HPDE6-E6E7 (cell line): ENCODE measurements around the gene CCL16.
"Not testable (repeated sequence)": the region's sequence is repeated elsewhere in the genome, so short reads cannot be mapped to it uniquely, and the experiment has no call there.

Experiments
- DNase-seq: peaks from one replicate; pipeline ENCODE4 v3.0.0; 2011; ENCODE audit warnings: missing footprints; ENCODE audit errors: extremely low spot score

CCL16 gene

DNA sequence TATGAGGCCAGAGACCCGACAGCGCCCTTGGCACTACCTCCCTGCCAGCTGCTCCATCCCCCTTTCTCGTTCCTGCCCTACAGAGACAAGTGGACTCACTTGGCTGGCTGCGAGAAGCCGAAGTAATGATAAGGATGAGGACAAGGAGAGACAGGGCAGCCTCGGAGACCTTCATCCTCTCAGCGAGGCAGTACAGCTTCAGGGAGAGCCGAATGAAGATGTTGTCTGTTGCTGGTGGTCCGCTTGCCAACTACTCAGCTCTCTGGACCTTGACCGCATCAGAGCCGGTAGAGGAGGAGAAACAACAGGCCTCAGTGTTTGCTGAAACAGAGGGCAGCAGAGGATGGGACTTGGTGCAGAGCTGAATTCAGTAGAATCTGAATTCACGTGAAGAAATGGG lies at the start of gene CCL16:
CCL16 (minus strand) TSS at position 252 of the 400 bp plus-strand sequence; CDS start at position 175, 77 bp downstream.
- DNase-seq: no peak

DNA sequence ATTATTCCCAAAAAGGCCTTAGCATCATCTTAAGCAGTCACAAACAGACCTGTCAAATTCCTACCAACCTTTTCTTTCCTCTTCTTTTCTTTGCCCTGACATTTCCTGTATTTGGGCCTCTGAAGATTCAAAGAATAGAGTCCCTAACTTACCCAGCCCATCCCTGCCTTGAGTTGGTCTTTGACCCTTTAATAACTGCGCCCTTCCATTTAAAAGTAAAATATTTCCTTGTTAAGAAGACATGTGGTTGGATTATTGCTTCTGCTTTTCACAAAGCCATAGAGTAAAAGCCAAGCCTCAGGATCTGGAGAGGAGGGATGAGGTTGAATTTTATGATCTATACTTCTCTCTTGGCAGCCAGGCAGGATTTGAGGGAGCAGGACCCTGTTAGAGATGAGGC lies 49.7 kb upstream of the CCL16 start:
- no peak for DNase-seq

- DNase-seq: no peak
Observed at GRCh38 chr17:36027761-36028160, 46.5 kb upstream of the CCL16 start.

DNA sequence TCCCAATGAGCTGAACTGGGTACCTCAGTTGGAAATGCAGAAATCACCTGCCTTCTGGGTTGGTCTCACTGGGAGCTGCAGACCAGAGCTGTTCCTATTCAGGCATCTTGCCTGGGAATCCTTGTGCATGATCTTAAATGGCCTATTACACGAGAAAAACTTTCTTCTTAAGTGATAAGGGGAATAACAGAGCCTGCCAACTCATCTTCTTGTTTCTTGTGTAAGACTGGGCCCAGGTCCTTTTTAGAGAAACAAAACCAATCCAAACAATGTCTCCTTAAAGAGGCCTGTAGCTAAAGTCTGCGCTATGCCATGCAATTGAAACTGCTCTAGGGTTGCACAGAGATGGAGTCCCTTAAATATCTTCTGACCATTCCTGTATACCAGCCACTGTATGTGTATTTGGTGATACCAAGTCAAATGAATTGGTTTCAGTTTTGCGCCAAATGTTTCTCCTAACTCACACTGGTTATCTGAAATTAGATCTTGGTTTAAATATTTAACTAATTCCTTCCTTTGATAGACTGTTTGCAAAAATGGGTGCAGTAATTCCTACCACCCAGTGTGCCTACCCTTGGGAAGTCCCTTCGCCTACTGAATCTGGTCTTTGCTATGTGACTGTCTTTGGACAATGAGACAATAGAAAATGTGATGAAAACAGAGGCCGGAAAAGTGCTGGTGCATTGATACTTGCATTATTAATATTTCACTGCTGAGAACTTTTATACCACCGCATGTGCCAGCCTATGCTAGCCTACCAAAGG lies 43.0 kb upstream of the CCL16 start:
- no peak for DNase-seq

- DNase-seq: no peak
Observed at GRCh38 chr17:36019423-36019822, 38.1 kb upstream of the CCL16 start.

- DNase-seq: no peak
Observed at GRCh38 chr17:36017799-36018198, 36.5 kb upstream of the CCL16 start, which contains the start of gene CCL23. Gene CCL23 (minus strand): TSS chr17:36017972. CDS start chr17:36017897, 75 bp downstream.

- no peak for DNase-seq
Observed at GRCh38 chr17:36016555-36016954, 35.3 kb upstream of the CCL16 start.

GRCh38 chr17:36015895-36016294 lies 34.6 kb upstream of the CCL16 start:
- not testable (repeated sequence) for DNase-seq

DNA sequence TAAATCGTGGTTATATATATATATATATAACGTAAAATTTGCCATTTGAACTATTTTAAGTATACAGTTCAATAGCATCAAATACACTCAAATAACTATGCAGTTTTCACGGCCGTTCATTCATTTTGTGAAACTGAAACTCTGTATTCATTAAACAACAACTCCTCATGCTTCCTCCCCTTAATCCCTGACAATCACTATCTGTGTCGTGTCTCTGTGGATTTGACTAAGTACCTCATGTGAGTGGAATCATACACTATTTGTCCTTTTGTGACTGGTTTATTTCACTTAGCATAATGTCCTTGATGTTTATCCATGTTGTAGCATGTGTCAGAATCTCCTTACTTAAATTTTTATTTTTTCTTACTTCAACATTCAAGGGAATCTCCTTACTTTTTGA lies 33.6 kb upstream of the CCL16 start:
- DNase-seq: no peak

DNA sequence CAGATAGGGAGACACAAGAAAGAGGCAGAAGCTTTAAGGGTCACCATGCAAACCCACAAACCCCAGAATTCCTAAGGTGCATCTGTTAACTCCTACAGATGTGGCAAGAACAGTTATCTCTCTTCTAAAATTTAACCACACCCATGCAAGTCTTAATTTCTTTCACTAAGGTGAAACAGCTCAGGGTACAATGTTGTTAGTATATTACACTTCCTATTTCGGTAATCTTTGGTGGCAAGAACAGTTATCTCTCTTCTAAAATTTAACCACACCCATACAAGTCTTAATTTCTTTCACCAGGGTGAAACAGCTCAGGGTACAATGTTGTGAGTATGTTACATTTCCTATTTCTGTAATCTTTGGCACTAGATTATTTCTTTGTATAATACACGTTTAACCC lies 29.9 kb upstream of the CCL16 start:
- no peak for DNase-seq

GRCh38 chr17:36008998-36009665 lies 27.8 kb upstream of the CCL16 start:
- DNase-seq: no peak

- DNase-seq: no peak
Observed at GRCh38 chr17:36004594-36005108, 23.4 kb upstream of the CCL16 start.

GRCh38 chr17:36002631-36003030 lies 21.3 kb upstream of the CCL16 start:
- DNase-seq: no peak

GRCh38 chr17:36001862-36002603 lies 20.7 kb upstream of the CCL16 start:
- no peak for DNase-seq

GRCh38 chr17:36001110-36001771 lies 19.9 kb upstream of the CCL16 start, which contains the start of gene CCL15:
Gene CCL15 (minus strand): TSS chr17:36001553. CDS start chr17:36001492, 61 bp downstream.
- DNase-seq: no peak

DNA sequence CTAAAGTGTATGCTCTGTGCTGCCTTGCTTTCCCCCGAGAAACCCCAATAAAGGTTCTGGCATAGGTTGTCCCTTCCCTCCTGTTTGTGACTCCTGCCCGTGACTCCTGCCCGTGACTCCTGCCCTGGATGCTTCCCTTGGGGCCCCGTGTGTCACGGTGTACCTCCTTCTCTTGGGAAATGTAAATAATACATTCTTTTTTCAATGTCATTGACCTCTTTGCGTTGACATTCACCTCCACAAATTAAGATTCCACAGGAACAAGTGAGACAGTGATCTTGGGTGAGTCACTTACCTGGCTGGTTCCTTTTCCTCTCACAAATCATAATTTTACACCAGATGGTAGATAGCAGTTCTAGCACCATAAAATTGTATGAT lies 19.4 kb upstream of the CCL16 start:
- no peak for DNase-seq

GRCh38 chr17:35998756-35999155 lies 17.5 kb upstream of the CCL16 start:
- DNase-seq: no peak

DNA sequence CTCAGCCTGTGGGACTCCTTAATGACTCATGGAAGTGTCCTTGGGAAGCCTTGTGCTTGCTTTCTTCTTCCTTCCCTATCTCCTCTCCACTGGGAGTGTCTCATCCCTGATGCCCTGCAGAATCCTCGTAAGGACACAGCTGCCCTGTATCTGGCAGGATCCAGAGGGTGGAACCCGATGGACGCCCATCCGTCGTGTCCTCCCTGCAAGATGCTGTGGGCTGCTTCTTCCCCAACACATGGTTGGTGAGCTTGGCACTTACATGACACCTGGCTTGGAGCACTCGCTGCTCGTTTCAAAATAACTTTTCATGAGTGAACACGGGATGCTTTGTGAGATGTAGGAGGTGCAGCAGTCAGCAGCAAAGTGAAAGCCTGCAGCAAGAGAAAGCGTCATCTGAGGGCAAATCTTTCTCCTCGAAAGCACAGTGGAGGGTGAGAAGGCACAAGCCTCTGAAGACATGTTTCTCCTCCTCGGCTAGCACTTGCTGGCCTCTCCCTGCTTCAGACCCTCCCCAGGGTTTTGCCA lies 16.8 kb upstream of the CCL16 start:
- DNase-seq: no peak

GRCh38 chr17:35995346-35995745 lies 14.0 kb upstream of the CCL16 start:
- DNase-seq: not testable (repeated sequence)

- DNase-seq: no peak
Observed at GRCh38 chr17:35991075-35991474, 9.8 kb upstream of the CCL16 start.

GRCh38 chr17:35988164-35988563 lies 6.9 kb upstream of the CCL16 start:
- DNase-seq: no peak
